Muscle of back (tissue), 11 donors: Measurements from ENCODE around the gene SLC6A11. TPM values are rescaled to one million over a fixed set of nuclear protein-coding genes. Genes with fewer than 3 reads are reported as not detected.

Source experiments
- DNase-seq, 3 donors: peaks; one replicate each; pipeline versions ENCODE4 v3.0.0 to v3.0.0-alpha.2; 2013
- polyA plus RNA-seq, 10 donors: library from polyadenylated mRNA; unstranded; fragments of 120-200 nt; gene quantifications; one replicate each; pipeline ENCODE4 v1.2.1, GENCODE V29; 2013; ENCODE audit not compliant: insufficient read length in 10 of 10

Gene SLC6A11
- polyA plus RNA-seq, 10 donors: 0.05 to 0.57 (median 0.20) TPM; not detected in 5

DNA sequence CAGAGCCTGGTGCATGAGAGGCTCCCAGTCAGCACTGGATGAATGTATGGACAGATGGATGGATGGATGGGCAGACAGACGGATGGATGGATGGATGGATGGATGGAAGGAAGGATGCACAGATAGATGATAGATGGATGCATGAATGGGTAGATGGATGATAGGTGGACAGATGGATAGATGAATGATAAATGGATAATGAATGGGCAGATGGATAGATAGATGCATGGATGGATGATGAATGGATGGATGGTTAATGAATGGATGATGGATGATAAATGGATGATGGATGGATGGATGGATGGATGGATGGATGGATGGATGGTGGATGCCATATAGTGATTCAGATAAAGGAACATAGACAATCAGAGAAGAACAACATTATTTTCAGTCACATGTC, 71.0 kb downstream of the SLC6A11 start:
- no peak for DNase-seq

DNA sequence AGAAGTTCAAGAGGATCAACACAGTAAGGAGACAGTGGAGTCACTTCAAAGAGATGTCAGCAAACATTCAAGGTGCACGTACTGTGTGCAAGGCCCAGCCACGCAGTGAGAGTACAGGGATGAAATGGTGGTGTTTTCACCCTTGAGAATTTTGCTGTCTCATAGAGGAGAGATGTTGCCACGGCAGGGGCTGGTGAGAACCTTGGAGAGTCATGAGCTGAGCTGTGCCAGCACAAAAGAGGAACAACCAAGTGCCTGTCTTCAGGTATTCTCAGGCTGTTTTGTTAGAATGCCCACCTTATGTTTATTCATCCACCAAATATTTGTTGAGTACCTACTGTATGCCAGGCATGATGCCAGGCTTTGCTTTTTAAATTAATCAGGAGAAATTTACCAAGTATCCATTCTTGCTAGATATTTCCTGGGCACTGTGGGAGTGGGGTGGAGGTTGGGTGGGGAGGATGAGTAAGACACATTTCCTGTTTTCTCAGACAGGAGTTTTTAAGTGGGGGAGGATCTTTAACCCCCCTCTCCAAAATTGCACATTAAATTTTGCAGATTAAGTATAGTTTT, 72.6 kb downstream of the SLC6A11 start:
- DNase-seq: no peak

DNA sequence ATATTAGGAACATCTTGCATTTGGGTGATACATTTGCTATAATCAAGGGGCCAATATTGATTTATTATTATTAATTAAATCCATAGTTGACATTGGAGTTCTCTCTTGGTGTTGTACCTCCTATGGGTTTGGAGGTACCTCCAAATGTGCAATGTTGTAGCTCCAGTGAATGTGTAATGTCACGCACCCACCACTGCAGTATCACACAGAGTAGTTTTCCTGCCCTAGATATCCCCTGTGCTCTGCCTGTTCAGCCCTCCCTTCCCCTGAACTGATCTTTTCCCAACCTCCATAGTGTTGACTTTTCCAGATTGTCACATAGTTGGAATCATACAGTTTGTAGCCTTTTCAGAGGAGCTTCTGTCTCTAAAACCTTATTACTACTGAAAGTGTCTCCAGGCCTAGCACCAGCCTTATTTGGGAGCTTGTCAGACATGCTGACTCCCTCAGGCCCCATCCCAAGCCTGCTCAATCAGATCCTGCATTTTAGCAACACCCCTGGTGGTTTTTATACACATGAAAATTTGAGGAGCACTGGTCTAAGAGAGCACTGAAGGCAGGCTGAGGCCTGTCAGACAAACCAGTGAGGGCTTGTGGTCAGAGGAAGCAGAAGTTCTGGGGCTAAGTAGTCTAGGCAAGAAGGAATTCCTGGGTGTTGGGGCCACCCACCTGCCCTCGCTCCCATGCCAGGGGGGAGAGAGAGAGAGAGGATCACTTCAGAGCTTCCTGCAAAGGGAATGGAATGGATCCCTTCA, 73.4 kb downstream of the SLC6A11 start:
- DNase-seq: no peak

DNA sequence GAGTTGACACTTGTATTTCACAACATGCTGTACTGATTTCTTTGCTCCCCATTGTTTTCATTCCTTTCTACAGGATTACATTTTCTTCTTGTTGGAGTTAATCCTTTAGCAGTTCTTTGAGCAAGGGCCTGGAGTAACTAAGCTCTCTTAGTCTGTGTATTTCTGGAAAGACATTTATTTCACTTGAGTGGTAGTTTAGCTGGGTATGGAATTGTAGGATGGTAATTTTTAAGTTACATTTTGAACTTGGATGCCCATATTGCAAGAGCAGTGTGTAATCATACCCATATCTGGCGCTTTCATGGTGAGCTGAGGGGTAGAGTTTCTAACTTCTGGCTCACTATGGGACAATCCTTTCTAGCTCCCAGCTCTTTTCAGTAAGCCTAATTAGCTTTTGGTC, 74.6 kb downstream of the SLC6A11 start:
- DNase-seq: no peak

DNA sequence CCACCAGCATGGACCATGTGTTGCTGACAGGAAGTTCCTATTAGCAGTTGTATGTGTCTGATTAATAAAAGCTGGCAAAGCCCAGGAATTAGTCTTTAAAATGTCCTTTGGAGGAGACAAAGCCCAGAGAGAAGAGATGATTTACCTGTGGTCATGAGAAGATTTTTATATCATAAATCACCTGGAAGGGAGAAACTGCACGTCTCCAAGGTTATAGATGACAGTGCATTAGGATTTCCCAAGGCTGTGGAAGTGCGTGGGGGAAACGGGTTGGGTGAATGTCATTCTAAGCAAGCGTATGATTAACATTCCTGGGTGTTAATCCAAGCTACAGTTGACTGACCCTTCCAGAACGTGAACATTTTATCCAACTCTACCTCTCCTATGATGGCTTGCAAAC, 76.6 kb downstream of the SLC6A11 start:
- DNase-seq: no peak

DNA sequence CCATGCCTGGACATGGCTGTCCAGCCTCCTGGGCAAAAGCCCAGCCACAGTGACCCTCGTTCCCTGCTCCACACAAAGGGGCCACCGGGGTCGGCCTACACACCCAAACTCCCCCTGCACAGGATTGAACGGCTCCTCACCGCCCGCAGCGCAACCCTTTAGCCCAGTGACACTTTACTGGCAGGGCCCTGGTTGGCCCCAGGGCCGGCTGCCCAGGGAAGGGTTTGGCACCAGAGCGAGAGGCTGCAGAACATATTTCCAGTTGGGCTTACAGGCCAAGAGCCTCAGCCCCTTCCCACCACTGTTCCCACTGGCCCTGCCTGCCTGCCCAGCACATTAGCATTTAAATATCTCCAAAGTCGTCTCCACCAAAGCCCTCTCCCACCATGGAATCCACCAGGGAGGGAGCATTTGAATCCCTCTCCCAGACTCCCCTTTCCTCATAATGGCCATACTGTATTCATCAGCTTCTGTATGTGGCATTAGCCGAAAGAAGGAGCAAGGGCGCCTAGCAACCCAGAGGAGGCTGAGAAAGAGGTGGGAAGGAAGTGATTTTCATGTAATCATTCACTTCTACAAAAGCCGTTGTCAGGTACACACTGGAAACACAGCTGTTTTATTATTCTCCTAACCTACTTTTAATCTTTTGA, 85.4 kb downstream of the SLC6A11 start:
- no peak for DNase-seq

DNA sequence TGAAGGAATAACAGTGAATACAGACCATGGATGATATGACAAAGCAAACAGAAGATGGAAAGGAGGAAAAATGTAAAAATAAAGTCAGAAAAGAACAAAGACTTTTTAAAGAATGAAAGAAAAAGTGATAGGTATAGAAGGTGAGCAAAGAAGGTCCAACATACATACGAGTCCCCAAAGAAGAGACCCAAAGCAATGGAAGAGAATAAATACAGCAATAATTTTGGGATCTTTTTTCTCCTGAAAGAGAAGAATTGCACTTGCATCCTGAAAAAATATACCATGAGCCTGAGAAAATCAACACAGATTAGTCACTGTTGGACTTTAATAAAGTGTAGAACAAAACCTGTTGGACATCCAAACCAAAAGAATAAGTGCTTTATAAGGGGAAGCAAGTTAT, 91.2 kb downstream of the SLC6A11 start:
- no peak for DNase-seq

DNA sequence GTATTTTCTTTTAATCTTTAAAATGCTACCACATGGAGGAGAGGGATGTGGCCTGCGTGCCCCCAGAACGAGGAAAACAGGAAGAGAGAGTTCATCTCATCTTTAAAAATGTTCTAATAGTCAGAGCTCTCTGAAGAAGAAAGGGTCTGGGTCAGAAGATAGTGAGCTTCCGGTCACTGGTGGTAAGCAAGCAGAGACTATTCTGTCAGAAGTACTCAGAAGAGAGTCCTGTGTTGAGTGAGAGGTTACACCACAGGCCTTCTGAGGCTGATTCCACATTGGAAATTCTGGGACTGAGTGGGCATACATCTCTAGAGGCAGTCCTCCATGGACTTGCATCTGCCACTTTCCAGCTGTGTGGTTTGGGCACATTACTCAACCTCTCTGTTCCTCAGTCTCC, 94.3 kb downstream of the SLC6A11 start:
- DNase-seq: no peak

DNA sequence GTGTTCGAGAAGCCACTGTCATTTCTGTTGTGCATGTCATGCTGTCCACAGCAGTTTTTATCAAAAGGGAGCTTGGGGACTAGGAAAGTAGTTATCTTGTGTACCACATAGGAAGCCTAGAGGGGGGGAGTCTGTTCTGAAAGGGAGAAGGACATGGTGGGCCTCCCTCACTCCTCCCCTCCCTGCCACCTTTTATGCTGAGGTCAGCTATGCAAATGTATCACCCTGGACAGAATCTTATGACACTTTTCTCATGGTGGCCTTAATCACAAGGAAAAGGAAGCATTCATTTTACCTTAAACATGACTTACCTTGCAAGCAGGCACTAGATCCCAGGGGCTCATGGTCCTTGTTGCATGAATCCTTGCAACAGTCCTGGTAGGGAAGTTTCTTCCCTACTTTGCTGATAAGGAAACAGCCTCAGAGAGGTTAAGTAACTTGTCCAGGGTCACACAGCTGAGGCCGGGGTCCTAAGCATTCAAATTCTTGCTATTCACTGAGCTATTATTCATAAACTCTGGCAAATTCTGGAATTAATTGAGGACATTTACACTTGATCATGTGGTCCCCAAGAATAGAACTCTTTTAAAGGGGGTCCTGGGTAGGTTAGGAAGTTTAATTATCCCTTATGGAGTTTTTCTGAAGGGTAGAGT, 95.4 kb downstream of the SLC6A11 start:
- no peak for DNase-seq

DNA sequence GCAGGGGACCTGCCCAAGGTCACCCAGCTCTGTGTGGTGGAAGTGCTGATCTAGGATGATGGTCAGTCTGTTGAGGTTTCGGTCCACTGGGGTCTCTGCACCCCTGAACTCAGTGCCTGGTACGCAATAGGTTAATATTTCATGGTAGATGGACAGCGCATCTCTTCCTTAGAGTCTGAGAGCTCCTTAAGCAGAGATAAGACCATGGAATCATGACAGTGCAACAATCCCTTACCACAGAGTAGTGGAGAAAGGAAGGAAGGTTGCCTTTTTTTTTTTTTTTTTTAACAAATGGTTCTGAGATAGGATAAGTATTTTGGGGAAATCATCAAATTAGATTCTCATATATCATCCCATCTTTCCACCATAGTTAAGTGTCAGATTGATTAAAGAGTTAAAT, 96.8 kb downstream of the SLC6A11 start:
- no peak for DNase-seq

DNA sequence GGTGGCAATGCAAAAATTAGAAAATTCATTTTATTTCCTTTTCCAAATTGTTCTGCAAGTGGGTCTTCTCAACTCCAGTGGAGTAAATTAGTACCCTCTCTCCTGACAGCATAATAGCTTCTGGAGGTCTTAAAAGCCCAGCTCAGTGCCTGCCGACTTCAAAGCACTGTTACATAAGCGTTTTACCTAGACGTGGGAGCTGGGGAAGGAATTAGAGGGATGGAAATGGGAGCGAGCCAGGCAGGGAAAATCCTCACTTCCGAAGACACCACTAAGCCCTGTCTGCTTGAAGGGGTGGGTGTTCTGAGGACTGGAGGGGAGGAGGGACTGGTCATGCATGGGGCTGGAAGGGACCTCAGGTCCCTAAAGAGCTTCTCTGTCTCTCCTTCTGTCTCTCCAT, 99.3 kb downstream of the SLC6A11 start:
- no peak for DNase-seq

DNA sequence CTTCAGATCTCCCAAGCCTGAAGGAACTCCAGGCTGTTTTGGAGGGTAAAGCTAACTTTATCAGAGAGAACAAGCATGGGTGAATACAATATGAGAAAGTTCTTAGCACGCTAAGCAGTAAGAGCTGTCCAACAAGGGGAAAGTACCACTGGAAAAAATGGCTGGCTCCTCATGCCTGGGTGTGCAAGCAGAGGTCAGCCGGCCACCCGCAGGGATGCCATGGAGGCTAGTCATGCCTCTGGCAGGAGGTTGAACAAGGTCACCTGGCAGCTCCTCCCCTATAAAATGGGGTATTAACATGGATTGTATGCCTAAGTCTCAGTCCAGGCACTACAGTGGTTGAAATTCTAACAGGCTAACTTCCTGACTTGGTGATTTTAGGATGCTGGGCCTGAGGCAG, 101.1 kb downstream of the SLC6A11 start:
- DNase-seq: no peak

DNA sequence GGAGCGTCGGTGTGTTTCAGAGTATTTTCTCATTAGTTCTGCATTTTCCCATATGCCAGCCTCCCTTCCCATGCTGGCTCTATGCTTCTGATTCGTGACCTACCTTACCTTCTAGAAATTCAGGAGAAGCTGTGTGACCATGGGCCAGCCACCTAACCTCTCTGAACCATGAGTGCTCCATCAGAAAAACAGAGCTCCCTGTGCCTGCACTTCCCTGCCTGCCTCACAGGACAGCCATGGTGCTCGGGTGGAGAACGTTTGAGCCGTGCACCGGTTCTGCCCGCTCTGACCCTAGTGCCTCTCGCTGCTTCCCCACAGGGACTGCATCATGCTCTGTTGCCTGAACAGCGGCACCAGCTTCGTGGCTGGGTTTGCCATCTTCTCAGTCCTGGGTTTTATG, 102.0 kb downstream of the SLC6A11 start:
- DNase-seq: no peak

DNA sequence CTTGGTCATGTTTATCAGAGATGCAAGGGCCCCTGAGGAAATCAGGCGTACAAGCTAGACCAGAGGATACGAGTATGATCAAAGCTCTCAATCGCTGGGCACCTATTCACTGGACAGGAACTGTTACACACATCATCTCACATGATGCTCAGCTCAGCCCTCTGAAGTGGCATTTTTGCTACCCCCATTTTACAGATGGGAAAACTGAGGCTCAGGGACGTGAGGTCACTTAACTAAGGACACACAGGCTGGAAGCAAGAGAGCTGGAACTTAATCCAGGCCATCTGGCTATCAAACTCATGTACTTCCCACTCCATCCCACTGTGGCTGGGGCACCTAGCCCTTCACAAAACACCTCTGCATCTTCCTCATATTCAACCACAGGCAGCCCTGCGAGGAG, 103.6 kb downstream of the SLC6A11 start:
- no peak for DNase-seq

DNA sequence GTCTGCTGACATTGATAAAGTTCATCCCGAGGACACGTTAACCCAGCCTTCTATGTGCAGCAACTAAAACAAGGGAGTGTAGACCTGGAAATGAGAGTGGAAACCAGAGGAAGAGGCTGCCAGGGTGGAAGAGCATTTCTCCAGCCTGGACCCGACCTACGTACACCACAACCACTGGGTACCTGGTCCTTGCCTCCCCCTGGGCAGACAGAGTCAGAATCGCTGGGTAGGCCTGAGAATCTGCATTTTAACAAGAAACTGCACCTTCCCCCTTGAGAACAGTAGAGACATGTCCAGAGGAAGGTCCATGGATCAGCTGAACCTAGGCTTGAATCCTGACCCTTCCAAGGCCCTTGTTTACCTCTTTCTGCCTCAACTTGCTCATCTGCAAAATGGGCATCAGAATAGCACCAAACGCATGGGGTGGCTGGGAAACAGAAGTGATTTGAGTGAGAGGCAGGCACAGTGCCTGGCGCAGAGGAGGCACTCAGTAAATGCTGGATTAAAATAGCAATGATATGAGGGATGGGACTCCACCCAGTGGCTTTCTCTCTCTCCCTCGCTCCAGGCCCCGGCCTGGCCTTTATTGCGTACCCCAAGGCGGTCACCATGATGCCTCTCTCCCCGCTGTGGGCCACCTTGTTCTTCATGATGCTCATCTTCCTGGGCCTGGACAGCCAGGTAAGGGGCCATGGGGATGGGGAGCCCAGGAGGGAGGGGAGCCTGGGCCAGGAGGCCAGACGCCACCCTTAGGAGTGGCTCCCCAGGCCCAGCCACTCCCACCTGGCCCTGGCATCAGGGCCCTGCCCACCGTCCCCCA, 109.6 kb downstream of the SLC6A11 start:
- no peak for DNase-seq

DNA sequence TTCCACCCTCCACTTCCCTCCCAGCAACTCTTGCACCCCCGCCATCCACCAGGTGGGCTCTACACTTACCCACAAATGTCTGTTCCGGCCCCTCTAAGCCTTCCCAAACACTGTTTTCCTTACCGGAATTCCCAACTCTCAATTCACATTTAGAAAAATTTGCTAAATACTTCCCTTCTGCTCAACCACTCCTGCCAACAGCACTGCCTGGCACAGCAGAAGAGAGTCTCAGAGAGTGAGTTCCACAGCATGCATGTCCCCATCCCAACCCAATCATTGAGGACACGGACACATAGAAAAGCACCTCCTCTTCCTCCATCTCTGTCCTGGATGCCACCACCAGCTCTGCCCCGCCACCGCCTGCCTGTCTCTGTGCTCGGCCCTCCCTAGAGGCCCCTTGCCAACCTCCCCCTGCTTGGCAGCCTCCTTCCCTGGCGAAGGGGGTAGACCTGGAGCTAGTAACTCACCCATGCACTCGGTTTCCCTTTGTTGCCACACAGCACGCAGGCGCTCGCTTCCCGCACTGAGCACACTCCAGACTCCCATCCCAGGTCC, 110.3 kb downstream of the SLC6A11 start:
- no peak for DNase-seq

DNA sequence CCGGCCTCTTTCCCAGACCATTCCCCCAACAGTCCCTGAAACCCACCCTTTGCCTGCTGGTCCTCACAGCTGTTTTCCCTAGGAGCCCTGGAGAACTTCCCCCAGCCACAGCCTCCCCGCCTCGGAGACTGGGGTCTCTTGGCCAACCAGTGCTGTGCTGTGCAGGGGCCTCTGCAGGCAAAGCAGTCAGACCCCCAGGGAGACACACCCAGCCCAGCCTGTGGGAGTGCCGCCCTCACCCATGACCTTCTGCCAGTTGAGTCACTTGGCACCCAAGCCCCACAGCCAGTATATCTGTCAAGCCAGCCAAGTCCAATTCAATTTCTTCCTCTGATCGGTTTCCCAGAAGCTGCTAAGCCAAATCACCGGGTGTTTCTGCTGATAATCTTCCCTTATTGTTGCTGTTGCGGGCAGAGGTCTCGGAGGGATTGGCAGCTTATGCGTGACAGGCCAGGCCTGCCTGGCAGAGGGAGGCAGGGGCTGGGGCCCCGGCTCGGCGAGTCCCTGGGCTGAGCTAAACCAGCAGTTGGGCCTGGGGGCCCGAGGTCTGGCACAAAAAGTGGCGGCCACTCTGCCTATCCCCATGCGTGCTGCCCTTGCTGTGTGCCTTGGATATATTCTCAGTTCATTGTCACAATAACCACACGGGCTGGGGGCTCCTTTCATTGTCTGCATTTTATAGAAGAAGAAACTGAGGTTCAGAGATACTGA, 110.9 kb downstream of the SLC6A11 start:
- DNase-seq: no peak

DNA sequence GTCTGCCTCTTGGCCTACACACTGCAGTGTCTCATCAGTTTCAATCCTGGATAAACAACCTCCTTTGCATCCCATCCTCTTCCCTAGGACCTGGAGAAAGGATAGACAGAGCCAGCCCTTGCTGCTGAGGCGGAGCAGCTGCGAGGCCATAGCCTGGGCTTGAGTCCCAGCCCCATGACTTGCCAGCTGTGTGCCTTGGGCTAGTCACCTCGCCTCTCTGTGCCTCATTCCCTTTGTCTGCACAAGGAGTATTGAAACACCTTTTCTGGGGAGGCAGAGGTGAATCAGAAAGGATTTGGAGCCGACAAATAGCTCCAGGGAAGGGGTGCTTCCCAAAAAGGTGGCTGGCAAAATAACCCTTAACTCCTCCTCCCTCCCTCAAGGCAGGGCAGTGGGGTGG, 111.5 kb downstream of the SLC6A11 start:
- no peak for DNase-seq

DNA sequence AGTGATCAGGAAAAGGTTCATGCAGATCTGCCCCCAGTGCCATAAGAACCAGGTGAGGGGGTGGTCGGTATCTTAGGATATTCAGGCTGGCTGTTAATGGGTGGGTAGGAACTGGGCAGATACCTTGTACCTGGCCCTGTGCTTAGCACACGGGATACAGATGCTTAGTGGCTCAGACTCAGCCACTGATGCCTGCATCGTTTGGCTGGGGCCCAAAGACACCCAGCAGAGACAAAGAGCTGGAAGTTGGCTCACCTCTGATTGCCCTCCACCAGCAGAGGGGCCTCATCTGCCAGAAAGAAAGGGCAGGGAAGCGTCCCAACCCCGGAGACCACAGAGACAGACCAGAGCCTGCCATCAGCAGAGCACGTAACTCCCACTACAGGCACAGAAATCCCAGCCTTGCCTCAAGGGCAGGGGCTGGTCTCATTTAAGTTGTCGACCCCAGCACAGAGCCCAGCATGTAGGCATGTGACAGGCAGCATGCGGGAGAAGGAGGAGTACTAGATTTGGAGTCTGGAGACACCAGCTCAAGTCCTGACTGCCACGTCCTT, 112.5 kb downstream of the SLC6A11 start:
- DNase-seq: no peak

DNA sequence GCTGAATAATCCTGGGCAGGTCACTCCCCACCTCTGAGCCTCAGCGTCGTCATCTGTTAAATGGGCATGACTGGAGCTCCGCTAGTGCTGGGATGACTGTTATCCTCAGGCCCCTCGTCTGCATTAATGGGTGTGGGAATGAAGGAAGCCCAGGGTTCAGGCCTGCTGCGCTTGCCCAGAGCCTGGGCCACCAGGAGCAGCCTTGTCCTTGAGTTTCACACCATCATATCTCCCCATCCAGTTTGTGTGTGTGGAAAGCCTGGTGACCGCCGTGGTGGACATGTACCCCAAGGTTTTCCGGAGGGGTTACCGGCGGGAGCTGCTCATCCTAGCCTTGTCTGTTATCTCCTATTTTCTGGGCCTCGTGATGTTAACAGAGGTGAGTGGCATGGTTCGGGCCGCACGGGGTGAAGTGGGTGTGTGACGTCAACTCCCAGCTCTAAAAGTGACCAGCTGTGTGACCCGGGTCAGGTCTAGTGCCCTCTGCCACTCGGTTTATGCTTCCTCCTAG, 113.0 kb downstream of the SLC6A11 start:
- no peak for DNase-seq
